HG03439 (cell line): ENCODE results near the gene ATP2B3.
"Not testable (repeated sequence)": the region's sequence is repeated elsewhere in the genome, so short reads cannot be mapped to it uniquely, and the experiment has no call there.

ENCODE experiments used
- ATAC-seq: cut with Tn5 transposase; IDR thresholded peaks from one replicate; pipeline ENCODE4 v1.9.1; 2021; ENCODE audit warnings: mild to moderate bottlenecking, moderate library complexity; ENCODE audit not compliant: unreplicated experiment

ATP2B3 gene

DNA sequence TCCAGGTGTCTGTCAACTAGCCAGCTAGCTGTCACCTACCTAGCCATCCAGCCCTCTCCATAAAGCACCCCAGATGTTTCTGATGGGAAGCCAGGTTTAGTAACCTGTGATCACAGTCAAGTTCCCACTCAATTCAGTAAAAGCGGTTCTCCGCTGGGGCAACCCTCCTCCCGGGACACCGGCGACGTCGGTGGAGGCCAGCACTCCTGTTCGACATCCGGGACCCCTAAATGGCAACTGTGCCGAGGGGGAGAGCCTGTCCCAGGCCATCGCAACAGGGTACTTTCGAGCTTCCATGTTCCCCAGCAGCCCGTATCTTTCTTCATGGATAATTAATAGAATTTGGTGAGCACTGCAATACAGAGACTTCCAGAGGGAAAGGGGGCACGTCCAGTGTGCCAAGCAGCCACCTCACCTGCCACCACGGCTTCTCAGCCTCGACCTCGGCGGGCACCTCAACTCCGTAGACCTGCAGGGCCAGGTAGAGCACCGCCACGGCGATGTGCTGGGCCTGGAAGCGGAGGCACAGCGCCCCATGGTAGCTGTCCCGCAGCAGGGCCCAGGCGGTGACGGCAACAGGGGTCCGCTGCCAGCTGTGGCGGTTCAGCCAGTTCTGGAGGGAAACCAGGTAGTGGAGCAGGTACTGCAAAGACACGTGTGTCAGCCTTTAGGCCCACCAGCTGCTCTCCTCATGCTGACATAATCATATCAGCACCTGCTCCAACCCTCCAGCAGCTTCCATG is 74.8 kb downstream of the ATP2B3 start:
- ATAC-seq, result no peak

- ATAC-seq, result no peak
These were observed 75.7 kb downstream of the ATP2B3 start for GRCh38 chrX:153592966-153593688.

GRCh38 chrX:153593811-153594500 is 76.5 kb downstream of the ATP2B3 start:
- ATAC-seq, result no peak

DNA sequence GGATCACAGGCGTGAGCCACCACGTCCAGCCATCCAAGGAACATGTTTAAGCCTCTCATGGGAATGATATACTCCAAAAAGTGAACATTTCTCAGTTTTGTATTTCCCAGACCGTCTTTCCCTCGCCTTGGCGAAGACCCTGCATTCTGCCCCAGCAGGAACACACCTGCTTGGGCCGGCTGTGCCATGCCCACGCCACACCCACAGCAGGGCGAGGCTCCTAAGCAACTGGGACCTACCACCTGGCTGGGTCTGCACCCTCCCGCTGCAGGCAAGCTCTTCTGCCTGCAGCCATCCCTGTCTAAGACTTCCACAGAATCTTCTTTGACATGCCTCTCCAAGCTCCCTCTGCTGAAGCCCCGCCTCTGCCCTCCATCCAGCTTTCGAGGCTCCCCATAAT is 77.9 kb downstream of the ATP2B3 start:
- no peak for ATAC-seq

GRCh38 chrX:153595859-153596857 is 78.7 kb downstream of the ATP2B3 start:
- ATAC-seq, result no peak

- ATAC-seq, result no peak
These were observed 79.7 kb downstream of the ATP2B3 start for GRCh38 chrX:153596981-153597750.

DNA sequence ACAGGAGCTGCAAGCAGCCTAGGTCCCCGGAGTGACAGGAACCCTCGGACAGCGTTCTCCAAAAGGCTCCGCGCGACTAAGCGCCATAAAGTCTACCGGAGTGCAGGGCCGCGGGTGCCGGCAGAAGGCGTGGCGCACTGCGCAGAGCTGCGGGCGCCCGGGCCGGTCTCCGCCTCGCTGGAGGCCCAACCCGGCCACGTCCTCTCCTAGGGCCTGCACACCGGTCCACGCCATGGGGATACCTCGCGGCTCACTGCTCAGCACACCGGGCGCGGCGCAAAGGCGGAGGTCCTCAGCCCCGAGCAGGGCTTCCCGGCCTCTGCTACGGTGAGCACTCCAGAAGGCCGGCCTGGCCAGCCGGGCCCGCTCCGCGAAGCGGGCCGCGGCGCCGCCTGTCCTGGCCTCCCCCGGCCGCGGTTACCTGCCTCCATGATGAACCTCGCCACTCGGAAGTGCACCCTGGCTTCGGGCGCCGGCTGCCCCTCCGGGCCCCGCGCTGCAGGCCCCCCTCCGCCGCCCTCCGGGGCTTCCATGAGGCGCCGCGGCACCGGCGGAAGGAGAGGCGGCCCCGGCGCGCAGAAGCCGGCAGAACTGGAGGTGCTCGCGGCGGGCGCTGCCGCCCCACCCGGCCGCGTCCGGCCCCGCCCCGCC is 81.2 kb downstream of the ATP2B3 start, which contains the start of gene CCNQ:
Gene CCNQ (minus strand): TSS at position 599 of the 651 bp plus-strand sequence. CDS start 66 bp downstream, at position 533.
- peak; percentile 53 for ATAC-seq

GRCh38 chrX:153599192-153600031 is 82.0 kb downstream of the ATP2B3 start:
- ATAC-seq, result peak; percentile 85

- ATAC-seq, result no peak
These were observed 82.6 kb downstream of the ATP2B3 start for GRCh38 chrX:153600032-153600373.

GRCh38 chrX:153600921-153601320 is 83.5 kb downstream of the ATP2B3 start:
- ATAC-seq, result no peak

DNA sequence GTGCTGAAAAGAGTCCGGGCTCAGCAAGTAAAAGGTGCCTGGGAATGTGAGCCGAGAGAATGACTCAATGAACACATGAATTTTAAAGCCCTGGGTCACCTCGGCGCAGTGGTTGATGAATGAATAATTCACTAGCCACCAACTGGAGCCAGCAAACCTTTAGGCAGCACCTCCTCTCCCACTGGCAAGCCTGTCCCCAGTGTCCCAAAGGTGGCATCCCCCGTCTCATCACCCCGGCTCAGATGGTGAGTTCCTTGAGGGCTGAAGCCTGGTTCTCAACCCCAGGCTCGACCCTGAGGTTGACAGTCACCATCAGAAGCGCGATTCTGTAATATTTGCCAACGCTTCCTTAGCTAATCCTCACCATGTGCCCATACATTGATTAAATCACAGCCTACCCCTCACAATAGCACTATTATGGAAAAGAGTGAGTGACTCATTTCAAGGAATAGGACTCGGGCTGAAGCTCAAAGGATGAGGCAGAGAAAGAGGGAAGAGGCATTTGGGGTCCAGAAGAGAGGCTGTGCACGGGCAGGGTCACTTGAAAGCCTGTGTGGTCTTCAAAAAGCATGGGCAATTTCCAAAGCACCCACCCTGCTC is 84.2 kb downstream of the ATP2B3 start:
- ATAC-seq, result no peak

GRCh38 chrX:153602601-153603000 is 85.2 kb downstream of the ATP2B3 start:
- ATAC-seq, result no peak

- no peak for ATAC-seq
These were observed 85.8 kb downstream of the ATP2B3 start for GRCh38 chrX:153603131-153603656.

DNA sequence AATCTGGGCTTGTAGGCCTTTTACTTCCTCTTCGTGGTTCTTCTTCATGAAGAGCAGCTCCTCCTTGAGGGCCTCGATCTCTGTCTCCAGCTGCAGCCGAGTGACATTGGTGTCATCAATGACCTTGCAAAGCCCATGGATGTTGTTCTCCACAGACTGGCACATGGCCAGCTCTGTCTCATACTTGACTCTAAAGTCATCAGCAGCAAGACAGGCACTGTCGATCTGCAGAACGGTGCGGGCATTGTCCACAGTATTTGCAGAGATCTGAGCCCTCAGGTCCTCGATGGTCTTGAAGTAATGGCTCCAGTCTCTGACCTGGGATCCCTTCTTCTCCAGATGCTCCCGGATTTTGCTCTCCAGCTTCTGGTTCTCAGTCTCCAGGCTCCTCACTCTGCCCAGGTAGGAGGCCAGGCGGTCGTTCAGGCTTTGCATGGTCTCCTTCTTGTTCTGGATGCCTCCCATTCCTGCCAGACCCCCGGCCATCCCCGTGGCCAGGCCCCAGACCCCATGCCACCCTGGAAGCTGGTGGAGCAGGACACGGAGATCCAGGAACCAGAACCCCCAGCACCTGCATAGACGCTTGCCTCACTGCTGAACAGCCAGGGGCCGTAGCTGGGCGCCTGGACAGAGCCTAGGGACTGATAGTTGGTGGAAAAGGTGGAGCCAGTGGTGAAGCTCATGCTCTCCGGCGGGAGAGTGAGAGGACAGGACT is 87.4 kb downstream of the ATP2B3 start:
- not testable (repeated sequence) for ATAC-seq

DNA sequence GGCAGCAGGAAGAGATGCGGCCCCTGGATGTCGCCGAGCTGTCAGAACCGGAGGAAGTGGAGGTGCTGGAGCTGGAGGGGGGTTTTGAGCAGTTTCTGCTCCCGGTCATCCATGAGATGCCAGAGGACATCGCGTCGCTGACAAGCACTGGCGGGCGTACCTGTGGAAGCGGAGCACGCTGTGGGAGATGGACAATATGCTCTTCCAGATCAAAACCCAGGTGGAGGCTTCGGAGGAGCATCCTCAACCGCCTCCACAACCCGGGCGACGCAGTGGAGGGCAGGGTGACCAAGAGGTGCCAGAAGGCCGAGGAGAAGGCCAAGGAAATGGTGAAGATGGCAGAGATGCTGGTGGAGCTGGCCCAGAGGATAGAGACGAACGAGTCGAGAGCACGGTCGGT is 89.1 kb downstream of the ATP2B3 start:
- ATAC-seq, result no peak

GRCh38 chrX:153608376-153608775 is 90.9 kb downstream of the ATP2B3 start:
- no peak for ATAC-seq

DNA sequence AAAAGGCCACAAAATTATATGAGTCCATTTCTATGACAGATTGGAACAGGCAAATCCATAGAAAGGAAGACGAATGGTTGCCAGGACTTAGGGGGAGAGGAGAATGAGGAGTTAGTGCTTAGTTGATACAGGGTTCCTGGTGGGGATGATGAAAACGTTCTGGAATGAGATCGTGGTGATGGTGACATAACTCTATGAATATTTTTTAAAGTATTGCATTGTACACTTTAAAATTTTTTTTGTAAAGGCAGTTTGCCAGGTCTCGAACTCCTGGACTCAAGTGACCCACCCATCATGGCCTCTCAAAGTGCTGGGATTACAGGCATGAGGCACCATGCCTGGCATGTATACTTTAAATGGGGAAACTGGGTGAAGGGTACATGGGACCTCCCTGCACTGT is 91.4 kb downstream of the ATP2B3 start:
- ATAC-seq, result no peak
